IMR-90 (cell line): Measurements from ENCODE around the gene AQP5. TPM values are rescaled to one million over a fixed set of nuclear protein-coding genes. Genes with fewer than 3 reads are reported as not detected.

Experiments
- ATAC-seq: fragments of 200-7000 bp; cut with Tn5 transposase; 2 replicates; pipeline ENCODE4 v1.9.1; 2020; ENCODE audit warnings: low read depth, mild to moderate bottlenecking, moderate library complexity
- BruUV-seq: library from RNA; stranded (reverse); fragments of 400-500 nt; replicated peaks from 2 replicates; lab custom pipeline; 2021; lab: Mats Ljungman, UMichigan
- CTCF ChIA-PET: fragments of 300-600 bp; formaldehyde crosslinking; extraction: SDS; loops from one replicate; lab custom pipeline; 2021; ENCODE audit warnings: antibody characterized with exemption; lab: Yijun Ruan, JAX
- POLR2A ChIA-PET: fragments of 300-600 bp; sonication (Branson Sonifier 250); formaldehyde crosslinking; loops from one replicate; lab custom pipeline; 2022; ENCODE audit warnings: antibody characterized with exemption; ENCODE audit not compliant: unreplicated experiment; lab: Charles Lee
- DNase-seq: peaks from one replicate; pipeline ENCODE4 v3.0.0; 2013
- H2AFZ ChIP-seq: replicated peaks from 2 replicates; pipeline ENCODE3; 2013; ENCODE audit warnings: low read length, mild to moderate bottlenecking; ENCODE audit not compliant: poor library complexity
- H2AK5ac ChIP-seq: 2 replicates; pipeline ENCODE4 v1.6.1; 2013; ENCODE audit warnings: low read depth, low read length, inconsistent platforms
- H2AK9ac ChIP-seq: replicated peaks from 2 replicates; pipeline ENCODE3; 2013; ENCODE audit warnings: mild to moderate bottlenecking, low read depth, low read length, moderate library complexity; ENCODE audit not compliant: poor library complexity
- H2BK120ac ChIP-seq: 2 replicates; pipeline ENCODE4 v1.6.1; 2013; ENCODE audit warnings: low read depth, low read length, inconsistent platforms
- H2BK15ac ChIP-seq: 3 replicates; pipeline ENCODE4 v1.6.1; 2013; ENCODE audit warnings: low read depth, low read length, inconsistent platforms
- H2BK20ac ChIP-seq: 2 replicates; pipeline ENCODE4 v1.6.1; 2013; ENCODE audit warnings: low read depth, mild to moderate bottlenecking, inconsistent platforms, low read length, moderate library complexity
- H2BK5ac ChIP-seq: 2 replicates; pipeline ENCODE4 v1.6.1; 2013; ENCODE audit warnings: mild to moderate bottlenecking, low read depth, low read length, inconsistent platforms; ENCODE audit not compliant: poor library complexity, severe bottlenecking
- H3K14ac ChIP-seq: replicated peaks from 2 replicates; pipeline ENCODE4 v1.6.1; 2013; ENCODE audit warnings: low read depth, low read length, inconsistent platforms
- H3K18ac ChIP-seq: 2 replicates; pipeline ENCODE4 v1.6.1; 2013; ENCODE audit warnings: low read depth, low read length, control low read depth
- H3K23ac ChIP-seq: 2 replicates; pipeline ENCODE4 v1.6.1; 2013; ENCODE audit warnings: low read depth, low read length, inconsistent platforms
- H3K27ac ChIP-seq: 2 replicates; pipeline ENCODE4 v1.5.1; 2013; ENCODE audit warnings: mild to moderate bottlenecking, control low read depth, low read length; ENCODE audit not compliant: insufficient read depth
- H3K27me3 ChIP-seq: 2 replicates; pipeline ENCODE4 v1.6.1; 2013; ENCODE audit warnings: low read length; ENCODE audit not compliant: control insufficient read depth, insufficient read depth
- H3K36me3 ChIP-seq: 2 replicates; pipeline ENCODE4 v1.6.1; 2013; ENCODE audit warnings: low read length, mixed read lengths; ENCODE audit not compliant: control insufficient read depth, insufficient read depth
- H3K4ac ChIP-seq: 2 replicates; pipeline ENCODE4 v1.6.1; 2013; ENCODE audit warnings: low read depth, low read length, inconsistent platforms
- H3K4me1 ChIP-seq: 2 replicates; pipeline ENCODE4 v1.6.1; 2013; ENCODE audit warnings: low read length, mixed read lengths; ENCODE audit not compliant: control insufficient read depth, insufficient read depth
- H3K4me2 ChIP-seq: 2 replicates; pipeline ENCODE4 v1.6.1; 2013; ENCODE audit warnings: low read depth, mild to moderate bottlenecking, control low read depth, low read length, moderate library complexity
- H3K4me3 ChIP-seq: 2 replicates; pipeline ENCODE4 v1.5.1; 2013; ENCODE audit warnings: low read depth, mild to moderate bottlenecking, control low read depth, low read length, moderate library complexity; ENCODE audit not compliant: insufficient read depth
- H3K56ac ChIP-seq: 2 replicates; pipeline ENCODE4 v1.6.1; 2013; ENCODE audit warnings: low read length, inconsistent platforms; ENCODE audit not compliant: insufficient read depth; ENCODE audit errors: extremely low read depth
- H3K79me1 ChIP-seq, 2 experiments: 2 replicates each; pipeline ENCODE4 v1.6.1; 2013; ENCODE audit warnings: low read length in 2 of 2, inconsistent platforms in 1 of 2, low read depth in 1 of 2
- H3K9ac ChIP-seq: 2 replicates; pipeline ENCODE4 v1.6.1; 2013; ENCODE audit warnings: low read depth, low read length, control low read depth
- H3K9me1 ChIP-seq: 2 replicates; pipeline ENCODE4 v1.6.1; 2013; ENCODE audit warnings: low read length, inconsistent platforms; ENCODE audit not compliant: insufficient read depth
- H3K9me3 ChIP-seq: 2 replicates; pipeline ENCODE4 v1.6.1; 2013; ENCODE audit warnings: low read length; ENCODE audit not compliant: control insufficient read depth, insufficient read depth
- H4K20me1 ChIP-seq: 2 replicates; pipeline ENCODE4 v1.6.1; 2013; ENCODE audit warnings: low read length, inconsistent platforms; ENCODE audit not compliant: insufficient read depth
- H4K5ac ChIP-seq: 2 replicates; pipeline ENCODE4 v1.6.1; 2013; ENCODE audit warnings: mild to moderate bottlenecking, low read depth, low read length, control low read depth
- H4K8ac ChIP-seq, 2 experiments: 2 replicates each; pipeline ENCODE4 v1.6.1; 2013; ENCODE audit warnings: low read depth in 2 of 2, low read length in 2 of 2, control low read depth in 1 of 2, inconsistent platforms in 1 of 2
- H4K91ac ChIP-seq: 2 replicates; pipeline ENCODE4 v1.6.1; 2013; ENCODE audit warnings: low read depth, low read length, inconsistent platforms; ENCODE audit not compliant: insufficient read depth
- CEBPB ChIP-seq: IDR thresholded peaks from 2 replicates; pipeline ENCODE4 v1.6.1; 2012; ENCODE audit warnings: low read depth, low read length, improper control_type of control experiment
- CTCF ChIP-seq: conservative IDR thresholded peaks from 2 replicates; pipeline ENCODE4 v1.5.1; 2012; ENCODE audit warnings: mild to moderate bottlenecking, low read depth, low read length, improper control_type of control experiment
- RAD21 ChIP-seq: IDR thresholded peaks from 2 replicates; pipeline ENCODE4 v1.6.1; 2012; ENCODE audit warnings: low read length, improper control_type of control experiment
- SMC3 ChIP-seq: fragments of 150-350 bp; IDR thresholded peaks from 2 replicates; pipeline ENCODE4 v1.6.1; 2016; ENCODE audit warnings: low read depth, mild to moderate bottlenecking, antibody characterized with exemption, low read length, moderate library complexity
- WGBS, 2 experiments: methylation state at CpG; one replicate each; pipeline versions ENCODE4 v1.1.5 to v1.1.7; 2013; ENCODE audit warnings: missing lambda C conversion rate in 2 of 2; ENCODE audit not compliant: insufficient read length in 1 of 2; ENCODE audit errors: extremely low coverage in 2 of 2; 5-methylcytosine and 5-hydroxymethylcytosine counted together
- dilution Hi-C: fragments of 300-500 bp; cut with HindIII; formaldehyde crosslinking; loops from one replicate; pipeline ENCODE4 v1.14.3; 2018; ENCODE audit warnings: low sequenced_read_pairs; ENCODE audit not compliant: unreplicated experiment
- in situ Hi-C: fragments of 300-500 bp; cut with MboI; formaldehyde crosslinking; loops from 3 replicates; pipeline ENCODE4 v1.14.3; 2019; ENCODE audit warnings: low sequenced_read_pairs, inconsistent platforms, mixed read lengths
- intact Hi-C: fragments of 100-400 bp; cut with micrococcal nuclease; formaldehyde crosslinking; loops from 2 replicates; pipeline ENCODE4 v1.10.0; 2022
- polyA plus RNA-seq, 3 experiments: library from polyadenylated mRNA; depleted of rRNA; stranded (reverse); fragments of >200 nt; gene quantifications; 2 replicates each; pipeline ENCODE4 v1.2.3, GENCODE V29; 2012; ENCODE audit warnings: low replicate concordance in 1 of 3
- total RNA-seq: library from RNA; depleted of rRNA; stranded (reverse); fragments of >200 nt; gene quantifications from 2 replicates; pipeline ENCODE4 v1.2.3, GENCODE V29; 2012

The AQP5 gene
- total and polyA plus RNA-seq, 2 of the 4 experiments (the other 2 are of a cell fraction), result not detected

GRCh38 chr12:49974231-49974675 lies 12.6 kb downstream of the AQP5 start:
- peak overlapping the region in 1 of 2 experiments; percentile 59; a peak in 1 of 4 replicates for H4K8ac ChIP-seq
- H3K4ac ChIP-seq, result no peak overlapping the region
- no peaks in the 10 kb centered on the region for H4K20me1 ChIP-seq
- peaks cover 33% of the 10 kb centered on the region for H3K27me3 ChIP-seq
- no peak overlapping the region for H2BK120ac ChIP-seq
- H2AFZ ChIP-seq, result peak overlapping the region; percentile 84
- no peak overlapping the region for H3K56ac ChIP-seq
- ATAC-seq (peak; percentile 98), DNase-seq (peak; percentile 64)
- H4K5ac ChIP-seq, result no peak overlapping the region
- dilution Hi-C loops, result no loop called here
- H4K91ac ChIP-seq, result no peak overlapping the region
- intact Hi-C loops, result loop anchor here (1.0 kb wide), 1 partner anchor 82 kb away; no protein-coding TSS in a partner anchor
- CTCF ChIA-PET, result interaction anchor here (0.6 to 1.2 kb wide), 5 partner anchors 65 to 96 kb away, joined by 3 to 6 read pairs (median 3); no protein-coding TSS in a partner anchor
- H2BK5ac ChIP-seq, result no peak overlapping the region
- peak overlapping the region; percentile 70 for H2AK9ac ChIP-seq
- TF ChIP-seq CTCF, result peak; percentile 73
- peak; percentile 79 for TF ChIP-seq SMC3
- peak; percentile 75 for TF ChIP-seq RAD21
- no peak for TF ChIP-seq CEBPB
- H3K36me3 ChIP-seq, result no peaks in the 10 kb centered on the region
- POLR2A ChIA-PET, result no interaction called here
- no peak overlapping the region for H3K18ac ChIP-seq
- H2AK5ac ChIP-seq, result no peak overlapping the region
- H3K9ac ChIP-seq, result no peak overlapping the region
- no peaks in the 10 kb centered on the region for H3K79me1 ChIP-seq
- H3K4me3 ChIP-seq, result no peak overlapping the region
- no peak overlapping the region; the same call in 1 of the 2 replicates for H3K14ac ChIP-seq
- no peak overlapping the region for H2BK15ac ChIP-seq
- no peaks in the 10 kb centered on the region for H3K9me3 ChIP-seq
- no peaks in the 10 kb centered on the region for H3K4me1 ChIP-seq
- in situ Hi-C loops, result loop anchor here (5.0 to 10.0 kb wide), 2 partner anchors 83 to 201 kb away; partner anchors contain the start of gene ASIC1
- BruUV-seq, result no TSS peak
- H3K23ac ChIP-seq, result no peak overlapping the region
- WGBS, 2 experiments, result 61% methylated on average over 10 of the region's 15 CpGs; no CpG with 5 or more reads in 1 of the 2 experiments
- H3K9me1 ChIP-seq, result no peaks in the 10 kb centered on the region
- no peak overlapping the region for H3K4me2 ChIP-seq
- H3K27ac ChIP-seq, result no peak overlapping the region
- no peak overlapping the region for H2BK20ac ChIP-seq
